Esophagus muscularis mucosa (tissue), 3 donors: ENCODE measurements around the gene PML.

ENCODE experiments used
- CTCF ChIP-seq, 3 experiments: fragments of 200-600 bp in 2 of 3; fragments of 450-650 bp in 1 of 3; sonication (generic) in 2 of 3; IDR thresholded peaks; one replicate each; pipeline ENCODE4 v1.5.1; 2017 to 2019; ENCODE audit warnings: antibody characterized with exemption in 3 of 3, mild to moderate bottlenecking in 2 of 3, moderate library complexity in 1 of 3
- POLR2AphosphoS5 ChIP-seq, 2 donors: sonication (generic); formaldehyde crosslinking; IDR thresholded peaks; one replicate each; pipeline ENCODE4 v1.6.1; 2017; ENCODE audit warnings: antibody characterized with exemption in 2 of 2

GRCh38 chr15:74008901-74009300 lies 14.4 kb downstream of the PML start:
- TF ChIP-seq POLR2AphosphoS5 (IDR thresholded peaks at IDR 0.05) (no peak), CTCF (IDR thresholded peaks at IDR 0.05) (no peak)
